Astrocyte (in vitro differentiated cells and primary cell): ENCODE results near the gene CACNB4. TPM values are rescaled to one million over a fixed set of nuclear protein-coding genes. Genes with fewer than 3 reads are reported as not detected.

Experiments used
- DNase-seq: peaks from one replicate; pipeline ENCODE4 v3.0.0-alpha.2; 2010; ENCODE audit warnings: low read depth
- FAIRE-seq: peaks from 2 replicates; lab custom pipeline; 2011; peaks lifted over from hg19 to GRCh38; lab: Jason Lieb, UNC
- H2AFZ ChIP-seq: 2 replicates; pipeline ENCODE4 v1.6.0; 2012; ENCODE audit warnings: low read depth, low read length, inconsistent platforms
- H3K27ac ChIP-seq: 2 replicates; pipeline ENCODE4 v1.5.1; 2011; ENCODE audit warnings: low read depth, low read length, inconsistent platforms
- H3K27me3 ChIP-seq: 2 replicates; pipeline ENCODE4 v1.6.0; 2011; ENCODE audit warnings: low read length, inconsistent platforms; ENCODE audit not compliant: insufficient read depth
- H3K36me3 ChIP-seq: 2 replicates; pipeline ENCODE4 v1.5.1; 2011; ENCODE audit warnings: low read length, inconsistent platforms; ENCODE audit not compliant: insufficient read depth
- H3K4me1 ChIP-seq: 2 replicates; pipeline ENCODE4 v1.5.1; 2011; ENCODE audit warnings: low read length, inconsistent platforms; ENCODE audit not compliant: insufficient read depth
- H3K4me2 ChIP-seq: 2 replicates; pipeline ENCODE4 v1.6.0; 2012; ENCODE audit warnings: low read length, inconsistent platforms
- H3K4me3 ChIP-seq: 2 replicates; pipeline ENCODE4 v1.5.1; 2011; ENCODE audit warnings: low read depth, mild to moderate bottlenecking, low read length, inconsistent platforms; ENCODE audit not compliant: insufficient read depth
- H3K79me2 ChIP-seq: 2 replicates; pipeline ENCODE4 v1.6.0; 2012; ENCODE audit warnings: mild to moderate bottlenecking, low read length, inconsistent platforms; ENCODE audit not compliant: insufficient read depth
- H3K9ac ChIP-seq: 2 replicates; pipeline ENCODE4 v1.6.0; 2012; ENCODE audit warnings: mild to moderate bottlenecking, low read length, inconsistent platforms
- H3K9me3 ChIP-seq: 2 replicates; pipeline ENCODE4 v1.5.1; 2012; ENCODE audit warnings: low read depth, mild to moderate bottlenecking, low read length, inconsistent platforms; ENCODE audit not compliant: insufficient read depth
- H4K20me1 ChIP-seq: 2 replicates; pipeline ENCODE4 v1.6.0; 2012; ENCODE audit warnings: low read length, inconsistent platforms; ENCODE audit not compliant: insufficient read depth
- H3K27ac Mint-ChIP-seq: one replicate; pipeline ENCODE4 v1.8.0; 2021; ENCODE audit warnings: mild to moderate bottlenecking, mixed read lengths; ENCODE audit not compliant: unreplicated experiment
- H3K27me3 Mint-ChIP-seq: one replicate; pipeline ENCODE4 v1.8.0; 2021; ENCODE audit warnings: low read depth, mixed read lengths; ENCODE audit not compliant: unreplicated experiment
- H3K36me3 Mint-ChIP-seq: one replicate; pipeline ENCODE4 v1.8.0; 2021; ENCODE audit warnings: low read depth, mixed read lengths; ENCODE audit not compliant: unreplicated experiment
- H3K4me1 Mint-ChIP-seq: one replicate; pipeline ENCODE4 v1.8.0; 2021; ENCODE audit warnings: low read depth, mixed read lengths; ENCODE audit not compliant: unreplicated experiment
- H3K4me3 Mint-ChIP-seq: one replicate; pipeline ENCODE4 v1.8.0; 2021; ENCODE audit warnings: mild to moderate bottlenecking, moderate library complexity, mixed read lengths; ENCODE audit not compliant: unreplicated experiment
- H3K9me3 Mint-ChIP-seq: one replicate; pipeline ENCODE4 v1.8.0; 2021; ENCODE audit warnings: mild to moderate bottlenecking, mixed read lengths; ENCODE audit not compliant: unreplicated experiment
- EZH2 ChIP-seq: IDR thresholded peaks from 2 replicates; pipeline ENCODE4 v1.6.1; 2012; ENCODE audit warnings: mild to moderate bottlenecking, low read length, inconsistent platforms; ENCODE audit not compliant: insufficient read depth
- total RNA-seq: library from RNA; stranded (reverse); gene quantifications from 2 replicates; pipeline ENCODE4 v1.2.1, GENCODE V29; 2021
- TF ChIP-seq, protein P1 (sequence below): IDR thresholded peaks from 2 replicates; pipeline ENCODE4 v1.5.1; 2011; ENCODE audit warnings: low read depth, mild to moderate bottlenecking, inconsistent platforms, low read length, moderate library complexity; ENCODE audit not compliant: insufficient read depth

Gene CACNB4
- total RNA-seq, 1 donor from 2014 or later: 1.8 TPM

DNA sequence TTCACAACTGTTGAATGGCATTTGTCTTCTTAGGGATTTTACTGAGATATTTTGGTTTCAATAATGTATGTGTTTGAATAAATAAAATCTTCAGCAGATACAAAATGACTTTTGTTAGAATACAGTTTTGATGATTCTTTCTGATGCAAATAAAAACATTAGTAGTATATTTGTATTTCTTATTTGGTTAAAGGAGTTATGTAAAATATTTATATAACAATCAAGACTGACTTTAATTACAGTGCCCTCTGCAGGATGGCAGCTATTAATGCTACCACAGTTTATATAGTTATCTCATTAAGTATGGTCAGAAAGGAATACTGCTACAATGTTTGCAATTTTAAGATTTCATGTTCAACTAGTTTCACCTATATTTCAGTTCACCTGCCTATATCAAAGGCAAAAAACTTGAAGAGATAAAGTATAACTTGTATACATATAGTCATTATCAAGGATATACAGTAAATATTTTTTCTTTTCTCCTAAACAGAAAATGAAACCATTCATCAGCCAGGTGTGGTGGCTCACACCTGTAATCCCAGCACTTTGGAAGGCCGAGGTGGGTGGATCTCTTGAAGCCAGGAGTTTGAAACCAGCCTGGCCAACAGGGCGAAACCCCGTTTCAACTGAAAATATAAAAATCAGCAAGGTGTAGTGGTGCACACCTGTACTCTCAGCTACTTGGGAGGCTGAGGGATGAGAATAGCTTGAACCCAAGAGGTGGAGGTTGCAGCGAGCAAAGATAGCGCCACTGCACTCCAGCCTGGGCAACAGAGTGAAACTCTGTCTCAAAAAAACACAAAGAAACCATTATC is 290.4 kb downstream of the CACNB4 start:
- Mint-ChIP-seq H3K9me3 (no peaks in the 10 kb centered on the region), H3K4me1 (no peaks in the 10 kb centered on the region), H3K27me3 (no peaks in the 10 kb centered on the region), H3K27ac (no peak overlapping the region), H3K4me3 (no peak overlapping the region), H3K36me3 (peaks cover under 1% of the 10 kb centered on the region)
- no peak overlapping the region for H3K9ac ChIP-seq
- no peaks in the 10 kb centered on the region for H3K4me1 ChIP-seq
- no peak overlapping the region for H3K4me3 ChIP-seq
- H3K4me2 ChIP-seq: no peak overlapping the region
- H3K79me2 ChIP-seq: no peaks in the 10 kb centered on the region
- no peak overlapping the region for H2AFZ ChIP-seq
- H3K9me3 ChIP-seq: no peaks in the 10 kb centered on the region
- no peak for TF ChIP-seq EZH2
- TF ChIP-seq, protein P1, sequence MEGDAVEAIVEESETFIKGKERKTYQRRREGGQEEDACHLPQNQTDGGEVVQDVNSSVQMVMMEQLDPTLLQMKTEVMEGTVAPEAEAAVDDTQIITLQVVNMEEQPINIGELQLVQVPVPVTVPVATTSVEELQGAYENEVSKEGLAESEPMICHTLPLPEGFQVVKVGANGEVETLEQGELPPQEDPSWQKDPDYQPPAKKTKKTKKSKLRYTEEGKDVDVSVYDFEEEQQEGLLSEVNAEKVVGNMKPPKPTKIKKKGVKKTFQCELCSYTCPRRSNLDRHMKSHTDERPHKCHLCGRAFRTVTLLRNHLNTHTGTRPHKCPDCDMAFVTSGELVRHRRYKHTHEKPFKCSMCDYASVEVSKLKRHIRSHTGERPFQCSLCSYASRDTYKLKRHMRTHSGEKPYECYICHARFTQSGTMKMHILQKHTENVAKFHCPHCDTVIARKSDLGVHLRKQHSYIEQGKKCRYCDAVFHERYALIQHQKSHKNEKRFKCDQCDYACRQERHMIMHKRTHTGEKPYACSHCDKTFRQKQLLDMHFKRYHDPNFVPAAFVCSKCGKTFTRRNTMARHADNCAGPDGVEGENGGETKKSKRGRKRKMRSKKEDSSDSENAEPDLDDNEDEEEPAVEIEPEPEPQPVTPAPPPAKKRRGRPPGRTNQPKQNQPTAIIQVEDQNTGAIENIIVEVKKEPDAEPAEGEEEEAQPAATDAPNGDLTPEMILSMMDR: peak; percentile 51
- no peak overlapping the region for H3K27ac ChIP-seq
- FAIRE-seq (no peak), DNase-seq (peak; percentile 14)
- peaks cover 16% of the 10 kb centered on the region for H3K36me3 ChIP-seq
- peaks cover 17% of the 10 kb centered on the region for H4K20me1 ChIP-seq
- H3K27me3 ChIP-seq: no peaks in the 10 kb centered on the region

GRCh38 chr2:151805961-151806360 is 292.9 kb downstream of the CACNB4 start:
- H3K4me3 Mint-ChIP-seq: no peak overlapping the region
- no peaks in the 10 kb centered on the region for H3K9me3 Mint-ChIP-seq
- H3K4me2 ChIP-seq: no peak overlapping the region
- H4K20me1 ChIP-seq: peaks cover 17% of the 10 kb centered on the region
- H3K27me3 ChIP-seq: no peaks in the 10 kb centered on the region
- no peak for FAIRE-seq
- TF ChIP-seq, protein P1: no peak
- TF ChIP-seq EZH2: no peak
- H2AFZ ChIP-seq: no peak overlapping the region
- H3K9ac ChIP-seq: no peak overlapping the region
- H3K79me2 ChIP-seq: no peaks in the 10 kb centered on the region
- H3K9me3 ChIP-seq: no peaks in the 10 kb centered on the region
- no peaks in the 10 kb centered on the region for H3K4me1 Mint-ChIP-seq
- DNase-seq: no peak
- no peak overlapping the region for H3K27ac ChIP-seq
- no peak overlapping the region for H3K4me3 ChIP-seq
- H3K27ac Mint-ChIP-seq: no peak overlapping the region
- H3K36me3 Mint-ChIP-seq: peaks cover 5% of the 10 kb centered on the region
- no peaks in the 10 kb centered on the region for H3K4me1 ChIP-seq
- no peaks in the 10 kb centered on the region for H3K27me3 Mint-ChIP-seq
- H3K36me3 ChIP-seq: peaks cover 19% of the 10 kb centered on the region

DNA sequence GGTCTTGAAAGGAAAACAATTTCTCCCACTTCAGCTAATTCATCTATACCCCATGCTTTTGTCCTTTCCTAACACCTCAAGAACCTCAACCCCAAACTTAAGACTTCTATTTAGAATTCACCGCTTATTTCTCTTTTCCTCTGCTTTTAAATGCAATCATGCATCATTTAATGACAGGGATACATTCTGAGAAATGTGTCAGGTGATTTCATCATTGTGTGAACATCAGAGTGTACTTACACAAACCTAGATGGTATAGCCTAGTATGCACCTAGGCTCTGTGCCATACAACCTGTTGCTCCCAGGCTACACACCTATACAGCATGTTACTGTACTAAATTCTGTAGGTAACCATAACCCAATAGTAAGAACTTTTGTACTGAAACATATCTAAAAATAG is 293.5 kb downstream of the CACNB4 start:
- Histone ChIP-seq H3K27me3 (no peaks in the 10 kb centered on the region), H3K4me2 (no peak overlapping the region), H3K9me3 (no peaks in the 10 kb centered on the region), H2AFZ (no peak overlapping the region), H3K9ac (no peak overlapping the region), H4K20me1 (peaks cover 17% of the 10 kb centered on the region), H3K4me1 (no peaks in the 10 kb centered on the region), H3K79me2 (no peaks in the 10 kb centered on the region), H3K4me3 (no peak overlapping the region), H3K27ac (no peak overlapping the region), H3K36me3 (peaks cover 19% of the 10 kb centered on the region)
- no peak overlapping the region for H3K4me3 Mint-ChIP-seq
- H3K27ac Mint-ChIP-seq: no peak overlapping the region
- no peak for FAIRE-seq
- no peaks in the 10 kb centered on the region for H3K27me3 Mint-ChIP-seq
- H3K9me3 Mint-ChIP-seq: no peaks in the 10 kb centered on the region
- peaks cover 5% of the 10 kb centered on the region for H3K36me3 Mint-ChIP-seq
- no peak for DNase-seq
- no peaks in the 10 kb centered on the region for H3K4me1 Mint-ChIP-seq
- TF ChIP-seq, protein P1: no peak
- TF ChIP-seq EZH2: no peak
